ENCODE data around the gene UBL5.

Gene UBL5

DNA sequence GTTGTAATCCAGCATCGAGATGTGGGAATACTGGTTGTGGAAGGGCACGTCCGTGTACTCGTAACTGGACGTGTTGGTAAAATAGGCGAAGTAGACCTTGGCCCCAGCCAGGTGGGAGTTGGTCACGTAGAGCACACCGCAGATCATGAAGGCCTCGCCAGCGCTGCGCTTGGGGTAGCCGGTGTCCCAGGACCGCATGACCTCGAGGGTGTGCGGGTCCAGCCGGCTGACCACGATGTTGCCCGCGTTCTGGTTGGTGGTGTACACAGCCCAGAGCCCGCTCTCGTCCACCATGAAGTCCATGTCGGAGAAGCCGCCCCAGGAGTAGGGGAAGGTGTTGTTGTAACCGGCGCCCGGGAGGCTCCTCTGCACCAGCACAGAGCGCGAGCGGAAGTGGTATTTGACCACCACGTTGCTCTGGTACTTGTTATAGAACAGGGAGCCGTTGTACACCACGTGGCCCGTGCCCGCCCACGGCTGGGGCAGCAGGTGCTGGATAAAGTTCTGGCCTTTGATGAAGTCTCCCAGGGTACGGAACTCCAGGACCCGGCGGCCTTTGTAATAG, 26.6 kb downstream of the UBL5 start:
- DNase-seq (ENCODE audit: low read depth, low spot score), result no peak

GRCh38 chr19:9856609-9857008, 28.9 kb downstream of the UBL5 start:
- no peak for DNase-seq (ENCODE audit: low read depth, low spot score)

- DNase-seq (ENCODE audit: low read depth, low spot score), result no peak
Measured at GRCh38 chr19:9857076-9857721, 29.5 kb downstream of the UBL5 start.

GRCh38 chr19:9857920-9858746, 30.4 kb downstream of the UBL5 start:
- no peak for DNase-seq (ENCODE audit: low read depth, low spot score)

GRCh38 chr19:9858766-9859165, 31.0 kb downstream of the UBL5 start:
- no peak for DNase-seq (ENCODE audit: low read depth, low spot score)

DNA sequence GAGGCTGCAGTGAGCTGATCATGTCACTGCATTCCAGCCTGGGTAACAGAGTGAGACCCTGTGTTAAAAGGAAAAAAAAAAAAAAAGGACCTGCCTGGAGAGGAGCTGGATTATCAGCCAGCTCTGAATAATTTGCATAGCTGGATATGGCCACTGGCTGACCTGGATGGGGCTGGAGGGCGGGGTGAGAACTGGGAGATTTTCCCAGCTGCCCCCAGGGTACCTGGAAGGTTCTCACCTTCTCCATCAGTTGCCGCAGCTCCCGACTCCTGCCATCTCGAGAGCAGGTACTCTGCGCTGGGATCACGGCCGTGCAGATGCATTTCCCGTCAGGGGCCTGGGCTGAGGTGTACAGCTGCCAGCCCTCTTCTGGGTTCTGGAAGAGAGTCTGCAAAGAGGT, 32.7 kb downstream of the UBL5 start:
- no peak for DNase-seq (ENCODE audit: low read depth, low spot score)

DNA sequence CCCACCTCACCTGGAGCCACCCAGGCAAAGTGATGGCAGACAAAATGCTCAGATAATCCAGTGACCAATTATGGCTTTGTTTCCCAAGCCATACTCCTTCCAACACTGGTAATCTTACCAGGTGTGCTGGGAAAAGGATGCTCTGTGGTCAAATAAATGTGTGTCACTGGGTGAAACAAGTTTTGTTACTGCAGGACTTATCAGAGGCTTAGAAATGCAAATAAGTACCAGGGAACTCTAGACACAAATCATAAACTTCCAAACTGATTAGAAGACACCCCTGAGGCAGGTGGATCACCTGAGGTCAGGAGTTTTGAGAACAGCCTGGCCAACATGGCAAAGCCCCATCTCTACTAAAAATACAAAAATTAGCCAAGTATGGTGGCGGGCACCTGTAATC, 33.8 kb downstream of the UBL5 start:
- DNase-seq (ENCODE audit: low read depth, low spot score), result no peak

DNA sequence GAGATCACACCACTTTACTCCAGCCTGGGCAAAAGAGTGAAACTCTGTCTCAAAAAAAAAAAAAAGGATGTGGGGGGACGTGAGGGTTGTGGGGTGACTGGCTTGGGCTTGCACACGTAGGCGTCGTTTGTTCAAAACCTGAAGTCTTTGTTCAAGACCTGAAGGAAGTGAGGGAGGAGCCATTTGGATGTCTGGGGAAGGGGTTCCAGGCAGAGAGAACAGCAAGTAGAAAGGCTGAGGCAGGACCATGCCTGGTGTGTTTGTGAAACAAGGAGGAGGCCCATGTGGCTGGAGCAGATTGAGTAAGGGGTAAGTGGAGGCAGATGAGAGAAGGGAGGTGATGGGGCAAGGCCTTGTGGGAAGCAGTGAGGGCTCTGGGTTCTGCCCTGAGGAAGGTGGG, 35.2 kb downstream of the UBL5 start:
- DNase-seq (ENCODE audit: low read depth, low spot score), result no peak

DNA sequence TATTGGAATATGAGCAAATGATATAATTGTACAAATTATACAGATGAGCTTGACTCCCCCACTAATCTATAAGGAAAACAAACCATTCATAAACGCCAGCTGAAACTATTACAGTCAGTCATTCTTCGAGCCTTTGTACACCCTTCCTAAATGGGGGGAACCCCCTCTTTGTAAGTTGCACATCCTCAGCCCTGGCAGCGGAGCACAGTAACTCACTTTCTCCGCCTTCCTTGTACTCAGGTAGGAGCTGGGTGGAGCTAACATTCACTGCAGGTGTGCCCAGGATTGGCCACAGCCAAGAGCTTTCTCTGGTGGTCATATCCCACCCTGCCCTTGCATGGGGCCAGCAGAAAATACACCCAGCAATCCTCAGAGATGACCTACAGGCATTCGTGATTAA, 36.0 kb downstream of the UBL5 start:
- no peak for DNase-seq (ENCODE audit: low read depth, low spot score)

GRCh38 chr19:9865732-9866501, 38.2 kb downstream of the UBL5 start:
- DNase-seq (ENCODE audit: low read depth, low spot score), result no peak

DNA sequence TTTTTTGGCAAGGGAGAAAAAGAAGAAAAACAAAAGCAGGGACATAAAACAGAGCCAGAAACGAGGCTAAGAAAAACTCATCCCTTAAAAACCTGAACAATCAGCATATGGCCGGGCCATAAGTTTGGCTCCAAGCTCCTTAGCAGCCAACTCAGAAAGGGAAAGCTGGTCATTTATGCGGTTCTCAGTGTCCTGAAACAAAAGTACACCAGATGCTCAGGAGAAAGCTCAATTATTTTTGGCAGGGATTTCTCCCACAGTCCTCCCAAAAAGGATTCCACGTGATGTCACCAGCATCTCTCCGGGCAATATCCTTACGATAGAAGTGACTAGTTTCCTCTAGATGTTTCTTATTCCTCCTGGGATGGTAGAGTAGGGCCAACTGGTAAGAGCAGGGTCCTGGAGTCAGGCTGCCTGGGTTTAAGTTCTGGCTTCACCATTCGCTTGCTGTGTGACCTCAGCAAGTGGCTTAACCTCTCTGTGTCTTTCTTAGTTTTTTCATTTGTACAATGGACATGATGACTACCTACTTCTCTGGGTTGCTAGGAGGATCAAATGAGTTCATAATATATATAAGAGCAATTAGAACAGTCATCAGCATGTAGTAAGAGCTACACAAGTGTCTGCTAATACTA, 41.4 kb downstream of the UBL5 start:
- no peak for DNase-seq (ENCODE audit: low read depth, low spot score)

DNA sequence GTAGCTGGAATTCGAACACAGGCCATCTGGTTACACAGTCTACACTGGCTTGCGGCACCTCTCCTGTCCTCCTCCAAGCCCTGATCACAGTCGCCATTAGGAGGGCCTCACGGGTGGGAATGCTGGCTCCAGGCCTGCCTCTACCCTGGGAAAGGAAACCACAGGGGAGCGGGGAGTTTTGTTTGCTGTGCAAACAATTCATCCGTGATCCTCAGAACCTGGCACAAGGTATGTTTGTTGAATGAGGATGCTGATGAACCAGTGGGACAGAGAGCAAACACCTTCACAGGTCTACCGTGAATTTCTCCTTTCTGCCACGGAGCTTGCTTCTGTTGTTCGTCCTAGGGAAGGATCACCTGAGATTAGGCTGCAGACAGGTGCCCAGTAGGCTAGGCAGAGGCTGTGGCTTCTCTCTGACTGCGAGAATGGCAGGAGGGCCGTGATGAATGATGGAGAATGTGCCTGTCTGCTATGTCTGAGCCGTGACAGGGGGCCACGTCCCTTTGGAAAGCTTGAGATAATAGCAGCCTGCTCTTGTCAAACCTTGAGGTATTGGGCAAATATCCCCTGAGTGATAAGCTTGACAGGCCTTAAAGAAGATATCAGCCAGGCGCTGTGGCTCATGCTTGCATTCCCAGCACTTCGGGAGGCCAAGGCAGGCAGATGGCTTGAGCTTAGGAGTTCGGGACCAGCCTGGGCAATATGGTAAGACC, 44.1 kb downstream of the UBL5 start:
- no peak for DNase-seq (ENCODE audit: low read depth, low spot score)

- DNase-seq (ENCODE audit: low read depth, low spot score), result no peak
Measured at GRCh38 chr19:9872618-9873242, 45.0 kb downstream of the UBL5 start.

DNA sequence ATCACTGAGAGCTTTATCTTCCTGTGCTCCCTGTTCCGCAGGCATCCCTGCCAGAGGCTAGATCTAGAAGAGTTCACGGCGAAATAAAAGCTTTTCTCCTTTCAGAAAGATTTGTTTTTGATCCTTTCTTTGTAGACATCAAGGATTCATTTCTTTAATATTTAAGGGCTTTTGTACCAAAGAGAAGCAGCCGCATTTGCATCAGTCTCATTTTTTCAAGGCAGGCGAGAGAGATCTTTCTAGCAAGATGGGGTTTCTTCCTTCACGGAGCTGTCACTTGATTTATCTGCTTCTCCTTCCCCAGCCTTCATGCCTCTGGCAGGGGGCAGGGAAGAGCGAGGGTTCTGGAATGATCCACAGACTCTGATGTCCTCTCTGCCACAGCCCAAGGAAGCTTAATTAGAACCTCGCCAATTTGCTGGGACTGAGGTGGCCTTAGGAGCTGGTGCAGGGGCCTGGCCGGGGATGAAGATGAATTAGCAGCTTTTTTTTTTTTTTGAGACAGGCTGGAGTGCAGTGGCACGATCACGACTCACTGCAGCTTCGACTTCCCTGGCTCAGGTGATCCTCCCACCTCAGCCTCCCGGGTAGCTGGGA, 47.4 kb downstream of the UBL5 start:
- DNase-seq (ENCODE audit: low read depth, low spot score), result no peak

- no peak for DNase-seq (ENCODE audit: low read depth, low spot score)
Measured at GRCh38 chr19:9875796-9876195, 48.1 kb downstream of the UBL5 start.

GRCh38 chr19:9877780-9878510, 50.2 kb downstream of the UBL5 start:
- DNase-seq (ENCODE audit: low read depth, low spot score), result no peak

DNA sequence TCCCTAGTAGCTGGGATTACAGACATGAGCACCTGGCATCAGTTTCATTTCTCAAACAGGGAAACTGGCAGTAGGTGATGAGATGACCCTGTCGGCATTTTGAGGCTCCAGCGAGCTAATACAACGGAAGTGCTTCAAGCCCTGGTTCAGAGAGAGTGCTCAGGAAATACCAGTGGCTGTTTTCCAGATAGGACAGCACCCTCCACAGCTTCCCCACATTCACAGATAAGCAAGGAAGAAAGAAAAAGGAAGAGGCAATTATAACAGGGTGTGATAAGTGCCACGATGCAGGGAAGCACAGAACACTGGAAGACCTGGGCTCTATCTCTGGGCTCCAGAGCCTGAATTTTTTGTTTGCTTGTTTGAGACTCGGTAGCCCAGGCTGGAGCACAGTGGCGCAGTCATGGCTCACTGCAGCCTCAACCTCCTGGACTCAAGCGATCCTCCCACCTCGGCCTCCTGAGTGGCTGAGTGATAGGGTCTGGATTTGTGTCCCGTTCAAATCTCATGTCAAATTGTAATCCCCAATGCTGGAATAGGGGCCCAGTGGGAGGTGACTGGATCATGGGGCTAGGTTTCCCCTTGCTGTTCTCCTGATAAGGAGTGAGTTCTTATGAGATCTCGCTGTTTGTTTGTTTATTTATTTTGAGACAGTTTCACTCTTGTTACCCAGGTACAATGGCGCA, 50.9 kb downstream of the UBL5 start:
- no peak for DNase-seq (ENCODE audit: low read depth, low spot score)
